Cardiac muscle cell (in vitro differentiated cells and primary cell): Measurements from ENCODE around the gene PAX5. TPM values are rescaled to one million over a fixed set of nuclear protein-coding genes. Genes with fewer than 3 reads are reported as not detected.

Source experiments
- DNase-seq, 2 donors: peaks; one replicate each; pipeline versions ENCODE4 v3.0.0 to v3.0.0-alpha.2; 2010 to 2017; ENCODE audit warnings: low read depth in 1 of 2, low spot score in 1 of 2
- H3K27ac ChIP-seq: fragments of 200-600 bp; sonication (generic); 2 replicates; pipeline ENCODE4 v1.5.1; 2016
- H3K27me3 ChIP-seq: fragments of 200-600 bp; sonication (generic); 2 replicates; pipeline ENCODE4 v1.6.0; 2016; ENCODE audit warnings: control low read depth
- H3K36me3 ChIP-seq: fragments of 200-600 bp; sonication (generic); 2 replicates; pipeline ENCODE4 v1.5.1; 2016; ENCODE audit warnings: control low read depth
- H3K4me1 ChIP-seq: fragments of 200-600 bp; sonication (generic); 2 replicates; pipeline ENCODE4 v1.8.1; 2017; ENCODE audit warnings: low read depth, mild to moderate bottlenecking, mixed run types
- H3K4me3 ChIP-seq: fragments of 200-600 bp; sonication (generic); 2 replicates; pipeline ENCODE4 v1.5.1; 2016; ENCODE audit warnings: mild to moderate bottlenecking
- H3K9me3 ChIP-seq: fragments of 200-600 bp; sonication (generic); 2 replicates; pipeline ENCODE4 v1.5.1; 2017; ENCODE audit warnings: low read depth, mild to moderate bottlenecking, control low read depth
- polyA plus RNA-seq: library from polyadenylated mRNA; unstranded; fragments of >200 nt; fragmentation: Nextera tagmentation; extraction: Ambion mirVana; gene quantifications from 2 replicates; pipeline ENCODE4 v1.2.1, GENCODE V29; 2016
- total RNA-seq: library from RNA; depleted of rRNA; stranded (reverse); fragments of >200 nt; gene quantifications from 2 replicates; pipeline ENCODE4 v1.2.3, GENCODE V29; 2016
- TF ChIP-seq, protein P1 (sequence below): IDR thresholded peaks from 2 replicates; pipeline ENCODE4 v1.5.1; 2012; ENCODE audit warnings: low read depth, mild to moderate bottlenecking, low read length

Gene PAX5
- total and polyA plus RNA-seq, 2 experiments from 2014 or later, result not detected

DNA sequence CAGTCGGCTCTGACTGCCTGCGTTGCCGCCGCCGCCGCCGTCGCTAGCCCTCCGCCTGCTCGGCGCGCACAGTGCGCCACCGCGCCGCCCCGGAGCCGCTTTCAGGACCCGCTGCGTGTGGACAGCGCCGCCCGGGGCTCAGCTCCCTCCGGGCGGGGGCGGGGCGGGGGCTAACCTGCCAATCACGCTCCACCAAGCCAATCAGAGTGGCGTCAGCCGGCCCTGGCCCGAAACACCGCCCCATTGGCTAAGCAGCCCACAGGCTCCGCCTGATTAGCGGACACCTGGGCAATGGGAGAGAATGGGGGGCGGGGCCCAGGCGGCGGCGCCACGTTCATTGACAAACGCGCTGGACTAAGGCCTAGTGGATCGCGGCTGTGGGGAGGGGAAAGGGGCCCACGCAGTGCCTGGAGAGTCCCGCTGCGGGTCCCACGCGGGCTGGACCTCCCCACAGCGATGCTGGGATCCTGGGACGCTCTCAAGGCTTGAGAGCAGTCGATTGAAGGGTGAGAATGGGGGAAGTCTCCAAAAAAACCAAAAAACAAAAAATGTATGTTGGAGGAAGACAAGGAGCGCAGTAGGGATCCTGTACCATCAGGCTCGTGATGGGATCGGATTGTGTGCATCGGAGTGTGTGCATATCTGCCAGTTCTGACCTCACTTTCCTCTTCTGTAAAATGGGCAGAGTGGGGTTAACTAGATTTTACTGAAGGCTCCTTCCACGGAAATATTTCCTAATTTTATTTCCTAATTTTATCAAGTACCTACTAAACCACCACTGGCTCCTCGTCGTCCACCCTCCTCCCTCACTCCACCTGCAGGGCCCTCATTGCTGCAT, 6.3 kb downstream of the PAX5 start:
- Histone ChIP-seq H3K9me3 (no peaks in the 10 kb centered on the region), H3K4me1 (peaks cover 9% of the 10 kb centered on the region), H3K4me3 (no peak overlapping the region), H3K36me3 (no peaks in the 10 kb centered on the region), H3K27me3 (peaks cover 97% of the 10 kb centered on the region), H3K27ac (no peak overlapping the region)
- DNase-seq, result peak; percentile 97 to 98
- TF ChIP-seq, protein P1, sequence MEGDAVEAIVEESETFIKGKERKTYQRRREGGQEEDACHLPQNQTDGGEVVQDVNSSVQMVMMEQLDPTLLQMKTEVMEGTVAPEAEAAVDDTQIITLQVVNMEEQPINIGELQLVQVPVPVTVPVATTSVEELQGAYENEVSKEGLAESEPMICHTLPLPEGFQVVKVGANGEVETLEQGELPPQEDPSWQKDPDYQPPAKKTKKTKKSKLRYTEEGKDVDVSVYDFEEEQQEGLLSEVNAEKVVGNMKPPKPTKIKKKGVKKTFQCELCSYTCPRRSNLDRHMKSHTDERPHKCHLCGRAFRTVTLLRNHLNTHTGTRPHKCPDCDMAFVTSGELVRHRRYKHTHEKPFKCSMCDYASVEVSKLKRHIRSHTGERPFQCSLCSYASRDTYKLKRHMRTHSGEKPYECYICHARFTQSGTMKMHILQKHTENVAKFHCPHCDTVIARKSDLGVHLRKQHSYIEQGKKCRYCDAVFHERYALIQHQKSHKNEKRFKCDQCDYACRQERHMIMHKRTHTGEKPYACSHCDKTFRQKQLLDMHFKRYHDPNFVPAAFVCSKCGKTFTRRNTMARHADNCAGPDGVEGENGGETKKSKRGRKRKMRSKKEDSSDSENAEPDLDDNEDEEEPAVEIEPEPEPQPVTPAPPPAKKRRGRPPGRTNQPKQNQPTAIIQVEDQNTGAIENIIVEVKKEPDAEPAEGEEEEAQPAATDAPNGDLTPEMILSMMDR, result no peak

DNA sequence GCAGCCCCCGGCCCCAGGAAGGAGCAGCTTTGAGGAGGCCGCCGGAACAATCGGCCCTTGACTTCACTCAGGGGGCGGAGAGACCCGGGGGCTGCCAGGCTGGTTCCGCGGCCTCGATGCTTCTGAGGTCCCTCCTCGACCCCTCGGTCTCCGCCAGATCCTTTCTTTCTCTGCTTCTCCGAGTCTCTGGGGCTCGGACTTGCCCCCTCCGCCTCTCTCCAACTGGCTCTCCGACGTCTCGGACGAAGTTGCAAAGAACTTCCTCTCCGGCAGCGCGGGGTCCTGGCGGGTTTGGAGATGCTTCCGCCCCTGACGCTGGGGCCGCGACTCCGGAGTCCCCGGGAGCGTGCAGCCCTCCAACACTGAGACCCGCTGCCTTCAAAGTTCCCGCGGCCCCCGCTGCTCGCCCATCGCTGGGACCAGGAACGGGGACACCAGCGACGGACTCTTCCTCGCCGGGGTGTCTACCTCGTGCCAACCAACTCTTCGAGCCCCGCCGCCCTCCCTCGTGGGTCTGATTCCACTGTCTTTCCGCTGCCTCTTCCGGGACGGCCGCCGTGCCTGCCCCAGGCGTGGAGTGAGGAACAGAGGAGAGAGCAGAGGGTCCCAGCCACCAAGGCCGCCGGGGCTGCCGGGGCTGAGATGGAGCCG, 7.0 kb downstream of the PAX5 start:
- DNase-seq, result no peak

GRCh38 chr9:37026113-37026930, 7.7 kb downstream of the PAX5 start:
- peaks cover 97% of the 10 kb centered on the region for H3K27me3 ChIP-seq
- peaks cover 9% of the 10 kb centered on the region for H3K4me1 ChIP-seq
- TF ChIP-seq, protein P1, result no peak
- no peaks in the 10 kb centered on the region for H3K9me3 ChIP-seq
- DNase-seq, result no peak
- peak overlapping the region; percentile 19 for H3K4me3 ChIP-seq
- H3K36me3 ChIP-seq, result no peaks in the 10 kb centered on the region
- H3K27ac ChIP-seq, result no peak overlapping the region

More for the DNA sequence above, 7.0 kb downstream of the PAX5 start:
- Histone ChIP-seq H3K36me3 (no peaks in the 10 kb centered on the region), H3K9me3 (no peaks in the 10 kb centered on the region), H3K27ac (no peak overlapping the region), H3K4me1 (peaks cover 9% of the 10 kb centered on the region), H3K4me3 (peak overlapping the region; percentile 19), H3K27me3 (peaks cover 97% of the 10 kb centered on the region)
- TF ChIP-seq, protein P1, result no peak

GRCh38 chr9:37025823-37026112, 8.3 kb downstream of the PAX5 start:
- no peak for DNase-seq
- Histone ChIP-seq H3K36me3 (no peaks in the 10 kb centered on the region), H3K4me3 (peak overlapping the region; percentile 19), H3K4me1 (peaks cover 9% of the 10 kb centered on the region), H3K9me3 (no peaks in the 10 kb centered on the region), H3K27me3 (peaks cover 97% of the 10 kb centered on the region), H3K27ac (no peak overlapping the region)
- TF ChIP-seq, protein P1, result no peak

GRCh38 chr9:37025071-37025822, 8.8 kb downstream of the PAX5 start:
- no peaks in the 10 kb centered on the region for H3K9me3 ChIP-seq
- DNase-seq, result no peak
- no peaks in the 10 kb centered on the region for H3K36me3 ChIP-seq
- H3K27ac ChIP-seq, result no peak overlapping the region
- peaks cover 9% of the 10 kb centered on the region for H3K4me1 ChIP-seq
- peaks cover 97% of the 10 kb centered on the region for H3K27me3 ChIP-seq
- H3K4me3 ChIP-seq, result no peak overlapping the region
- TF ChIP-seq, protein P1, result no peak
